ENCODE data around the gene EPB41L2.

The EPB41L2 gene

GRCh38 chr6:131061041-131061750, 1.8 kb downstream of the EPB41L2 start:
- no peak for DNase-seq

DNA sequence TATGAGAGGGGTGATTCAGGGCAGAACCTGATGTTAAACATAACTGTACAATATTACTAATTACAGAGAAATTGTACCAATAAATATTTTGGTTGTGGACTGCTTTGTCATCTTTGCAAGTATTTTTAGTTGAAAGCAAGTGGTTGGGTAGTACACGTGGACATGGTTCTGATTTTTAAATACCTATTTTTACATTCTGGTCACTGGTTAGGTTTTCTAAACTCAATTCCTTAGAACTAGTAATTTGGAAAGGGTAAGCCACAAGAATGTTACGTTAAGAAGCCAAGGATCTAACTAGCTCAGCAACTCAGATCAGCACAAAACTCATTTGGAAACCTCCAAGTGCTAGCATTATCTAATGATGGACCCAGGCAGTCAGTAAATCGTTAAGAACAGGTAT, 2.7 kb downstream of the EPB41L2 start:
- DNase-seq = no peak

GRCh38 chr6:131059486-131059885, 3.6 kb downstream of the EPB41L2 start:
- DNase-seq = no peak

- no peak for DNase-seq
Measured at GRCh38 chr6:131058236-131058635, 4.8 kb downstream of the EPB41L2 start.

DNA sequence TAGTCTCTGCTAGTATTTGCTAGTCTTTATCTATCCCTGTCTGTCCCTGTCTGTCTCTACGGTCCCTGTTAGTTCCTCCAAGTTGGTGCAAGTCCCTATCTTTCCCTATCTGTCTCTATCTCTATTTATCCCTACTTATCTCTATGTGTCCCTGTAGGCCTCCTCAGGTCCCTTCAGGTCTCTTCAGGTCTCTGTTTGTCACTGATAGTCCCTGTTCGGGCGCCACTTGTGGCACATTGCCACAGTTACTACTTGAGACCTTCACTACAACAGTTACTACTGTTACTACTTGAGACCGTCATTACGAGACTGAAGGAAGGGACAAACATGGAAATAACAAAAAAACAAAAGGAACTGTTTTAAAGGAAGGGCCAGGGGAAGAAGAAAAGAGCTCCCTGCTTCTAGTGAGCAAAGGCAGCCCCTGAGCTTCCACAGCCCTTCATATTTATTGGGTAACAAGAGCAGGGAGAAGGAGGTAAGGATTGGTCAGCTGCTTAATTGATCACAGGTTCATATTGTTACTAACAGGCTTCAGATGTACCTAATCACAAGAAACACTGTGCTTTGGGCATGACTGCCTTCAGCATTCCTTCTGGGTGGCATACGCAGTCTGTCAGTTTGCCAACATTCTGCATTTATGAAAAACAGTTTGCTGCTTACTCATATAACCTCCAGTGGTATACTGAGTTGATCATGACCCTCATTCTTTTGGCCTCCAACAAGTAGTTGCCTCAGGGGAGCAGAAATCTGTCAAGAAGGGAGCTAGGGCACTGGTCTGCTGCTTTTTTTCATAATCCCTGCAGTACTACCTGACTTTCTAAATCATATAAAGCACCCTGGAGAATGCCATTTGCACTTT, 8.4 kb downstream of the EPB41L2 start:
- no peak for DNase-seq

DNA sequence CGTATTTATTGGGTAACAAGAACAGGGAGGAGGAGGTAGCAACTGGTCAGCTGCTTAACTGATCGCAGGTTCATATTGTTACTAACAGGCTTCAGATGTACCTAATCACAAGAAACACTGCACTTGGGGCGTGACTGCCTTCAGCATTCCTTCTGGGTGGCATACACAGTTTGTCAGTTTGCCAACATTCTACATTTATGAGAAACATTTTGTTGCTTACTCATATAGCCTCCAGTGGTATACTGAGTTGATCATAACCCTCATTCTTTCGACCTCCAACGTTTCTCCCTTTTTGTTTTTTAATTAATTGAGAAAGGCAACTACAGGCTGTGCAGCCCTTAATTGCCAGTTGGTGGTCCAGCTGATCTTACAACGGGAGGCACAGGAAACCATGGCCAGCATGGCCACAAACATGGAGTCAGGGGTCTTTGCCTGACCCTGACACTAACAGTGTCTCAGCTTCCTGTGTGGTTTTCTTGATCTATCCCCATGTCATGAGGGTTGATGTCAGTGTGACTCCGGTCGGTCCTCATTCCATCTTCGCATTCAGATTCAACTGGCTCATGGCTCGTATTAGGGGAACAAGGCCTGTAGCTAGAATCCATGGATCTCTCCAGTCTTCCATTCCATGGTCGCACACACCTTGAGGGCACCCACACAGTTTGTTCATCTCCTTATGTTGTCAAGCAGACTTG, 9.4 kb downstream of the EPB41L2 start:
- no peak for DNase-seq

DNA sequence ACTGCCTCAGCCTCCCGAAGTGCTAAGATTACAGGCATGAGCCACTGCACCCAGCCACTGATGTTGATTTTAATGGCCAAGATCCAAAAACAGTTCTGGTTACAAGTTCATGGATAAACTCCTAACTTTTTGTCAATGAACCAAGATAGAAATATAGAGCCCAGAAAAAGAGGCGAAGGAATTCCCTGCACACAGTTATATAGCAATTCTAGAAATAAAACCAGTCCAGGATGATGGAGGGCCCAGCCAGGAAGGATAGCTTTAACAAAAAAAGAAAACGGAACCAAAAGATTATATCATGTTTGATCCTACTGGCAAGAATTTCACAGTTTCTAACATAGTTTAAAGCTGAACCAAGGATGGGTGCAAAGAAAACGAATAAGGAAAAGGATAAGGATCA, 10.9 kb downstream of the EPB41L2 start:
- no peak for DNase-seq

GRCh38 chr6:131051341-131051740, 11.7 kb downstream of the EPB41L2 start:
- no peak for DNase-seq

GRCh38 chr6:131049608-131050007, 13.4 kb downstream of the EPB41L2 start:
- DNase-seq = no peak

GRCh38 chr6:131048933-131049515, 14.0 kb downstream of the EPB41L2 start:
- no peak for DNase-seq

- no peak for DNase-seq
Measured at GRCh38 chr6:131048459-131048858, 14.6 kb downstream of the EPB41L2 start.

GRCh38 chr6:131045139-131045538, 17.9 kb downstream of the EPB41L2 start:
- no peak for DNase-seq

GRCh38 chr6:131043902-131044447, 19.1 kb downstream of the EPB41L2 start:
- no peak for DNase-seq

DNA sequence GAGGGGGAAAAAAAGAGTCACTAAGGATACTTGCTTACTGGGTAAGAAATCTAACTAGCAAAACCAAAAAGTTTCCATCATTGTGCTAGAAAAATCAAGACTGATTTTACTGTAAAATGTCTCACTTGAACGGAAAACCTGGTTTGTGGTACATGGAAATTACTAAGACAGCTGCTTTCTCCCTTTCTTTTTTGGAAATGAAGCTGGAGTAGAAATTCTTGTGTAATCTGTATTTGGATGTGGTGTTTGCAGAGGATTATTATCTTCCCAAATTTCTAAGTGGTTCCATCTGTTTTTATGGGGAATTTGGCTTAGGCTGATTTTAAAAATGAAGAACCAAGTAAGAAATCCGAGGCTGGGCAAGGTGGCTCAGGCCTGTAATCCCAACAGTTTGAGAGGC, 20.4 kb downstream of the EPB41L2 start:
- DNase-seq = no peak

GRCh38 chr6:131041814-131042213, 21.2 kb downstream of the EPB41L2 start:
- no peak for DNase-seq

DNA sequence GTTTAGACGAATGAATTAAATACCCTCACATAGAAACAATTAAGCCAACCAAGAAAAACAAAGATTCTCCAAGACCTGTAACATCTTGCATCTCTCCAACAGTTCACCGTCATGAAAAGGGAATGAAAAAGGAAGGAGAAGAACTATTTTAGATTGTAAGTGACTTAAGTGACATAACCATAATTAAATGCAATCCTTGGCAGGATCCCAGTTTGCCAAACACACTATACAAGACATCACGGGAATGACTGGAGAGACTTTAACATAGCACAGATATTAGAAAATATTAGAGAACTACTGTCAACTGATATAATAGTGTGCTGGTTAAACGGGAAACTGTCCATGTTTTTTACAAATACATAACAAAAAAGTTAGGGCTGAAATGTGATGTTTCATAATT, 22.2 kb downstream of the EPB41L2 start:
- no peak for DNase-seq

- no peak for DNase-seq
Measured at GRCh38 chr6:131039345-131039680, 23.7 kb downstream of the EPB41L2 start.

DNA sequence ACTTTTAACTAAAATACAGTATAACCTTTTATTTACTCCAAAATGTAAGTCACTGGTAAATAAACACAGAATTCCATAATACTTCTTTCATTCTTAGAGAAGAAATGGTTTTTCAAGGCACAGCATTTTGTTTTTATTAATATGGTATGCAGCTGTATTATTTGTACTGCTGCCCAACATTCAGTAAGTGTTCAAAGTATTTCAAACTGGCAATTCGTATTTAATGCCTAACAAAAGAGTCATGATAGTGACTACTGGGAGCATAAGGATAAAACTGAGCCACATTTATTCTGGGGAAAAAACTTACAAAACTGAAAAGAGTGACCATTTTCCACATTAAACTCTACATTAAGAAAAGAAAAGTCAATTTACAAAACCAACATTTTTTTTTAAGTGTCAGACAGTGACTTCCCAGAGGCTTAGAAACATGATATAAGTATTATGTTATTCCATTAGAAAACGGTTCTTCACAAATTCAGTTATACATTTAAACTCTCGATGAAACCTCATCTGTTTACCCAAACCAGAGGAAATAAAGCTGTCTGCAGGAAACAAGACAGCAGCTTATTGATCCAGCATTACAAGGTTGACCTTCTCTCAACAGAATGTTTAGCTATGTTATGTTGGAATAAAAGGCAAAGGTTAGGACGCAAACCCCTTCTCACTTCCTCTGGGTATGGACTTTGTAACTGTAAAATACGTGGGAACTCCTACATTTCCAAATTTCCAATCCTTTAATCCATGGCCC, 24.3 kb downstream of the EPB41L2 start:
- DNase-seq = no peak

DNA sequence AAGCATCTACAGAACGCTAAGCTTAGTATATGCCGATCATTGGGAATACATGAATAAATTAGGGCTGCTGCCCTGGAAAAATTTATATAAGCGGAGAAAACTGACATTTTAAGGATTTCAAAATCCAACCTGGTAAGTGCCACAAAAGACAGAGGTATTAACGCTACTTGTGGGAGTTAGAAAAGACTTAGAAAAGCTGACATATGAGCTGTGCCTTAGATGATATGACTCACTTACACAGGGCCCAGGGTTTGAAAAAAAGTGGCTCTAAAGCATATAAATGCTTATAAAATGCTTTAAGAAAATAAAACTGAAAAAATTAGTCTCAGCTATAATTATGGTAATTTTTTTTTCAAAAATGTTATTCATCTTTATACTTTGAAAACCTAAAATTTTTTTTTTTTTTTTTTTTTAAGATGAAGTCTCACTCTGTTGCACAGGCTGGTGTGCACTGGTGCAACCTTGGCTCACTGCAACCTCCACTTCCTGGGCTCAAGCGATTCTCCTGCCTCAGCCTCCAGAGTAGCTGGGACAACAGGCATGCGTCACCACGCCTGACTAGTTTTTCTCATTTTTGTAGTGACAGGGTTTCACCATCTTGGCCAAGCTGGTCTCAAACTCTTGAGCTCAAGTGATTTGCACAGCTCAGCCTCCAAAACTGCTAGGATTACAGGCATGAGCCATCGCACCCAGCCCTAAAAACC, 25.7 kb downstream of the EPB41L2 start:
- no peak for DNase-seq

DNA sequence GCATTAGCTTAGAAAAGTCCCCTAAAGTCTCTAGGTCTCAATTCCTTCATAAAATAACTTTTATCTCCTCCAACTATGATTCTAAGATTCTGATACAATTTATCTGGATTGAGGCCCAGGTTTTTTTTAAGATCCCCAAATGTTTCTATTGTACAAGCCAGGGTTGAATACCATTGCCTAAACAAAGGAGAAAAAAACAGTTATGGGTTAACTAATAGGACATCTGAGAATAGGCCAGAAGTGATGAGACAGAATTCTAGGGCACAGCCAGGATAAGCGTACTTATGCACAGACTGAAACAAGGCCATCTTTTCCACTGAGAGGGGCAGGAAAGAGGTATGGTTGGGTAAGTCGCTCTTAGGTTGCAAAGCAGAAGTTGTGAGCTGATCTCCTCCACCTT, 26.4 kb downstream of the EPB41L2 start:
- DNase-seq = no peak

DNA sequence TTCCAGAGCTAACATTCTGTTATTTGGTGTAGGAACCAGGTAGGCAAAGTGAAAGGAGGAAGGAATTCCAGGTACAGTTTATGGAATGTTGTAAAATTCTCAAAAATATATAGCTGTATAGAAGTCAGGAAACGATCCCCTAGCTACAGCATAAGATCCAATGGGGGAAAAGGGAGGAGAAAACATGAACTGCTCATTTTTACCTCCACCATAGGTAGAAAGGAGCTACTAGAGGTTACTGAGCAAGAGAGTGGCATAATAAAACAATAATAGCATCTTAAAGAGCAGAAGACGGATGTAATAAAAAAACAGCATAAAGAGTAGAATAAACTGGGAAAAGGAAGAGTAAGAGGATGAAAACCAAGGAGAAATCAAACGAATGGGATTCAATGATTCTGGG, 26.9 kb downstream of the EPB41L2 start:
- DNase-seq = no peak

- DNase-seq = no peak
Measured at GRCh38 chr6:131035582-131035981, 27.5 kb downstream of the EPB41L2 start.
